ENCODE data around the gene KIF13A. TPM values are rescaled to one million over a fixed set of nuclear protein-coding genes. Genes with fewer than 3 reads are reported as not detected.

Gene KIF13A
- total and polyA plus RNA-seq, 10 donors, result 3.7 to 32.0 (median 19.9) TPM

- Histone ChIP-seq H3K4me1 (peaks cover 0 to 6% (median 0%) of the 10 kb centered on the region in 6 donors), H3K27ac (no peak overlapping the region), H3K36me3 (peaks cover 0 to 92% (median 18%) of the 10 kb centered on the region in 6 donors), H3K27me3 (replicated peaks in 1 of 7) (no peaks in the 10 kb centered on the region), H3K4me3 (no peak overlapping the region), H3K9me3 (peaks cover 0 to 12% (median 10%) of the 10 kb centered on the region in 8 donors)
- intact Hi-C loops (cut with DNase I; ENCODE audit: low total_unique reads), result loop anchor here (5.0 to 10.0 kb wide), 2 partner anchors 221 to 649 kb away; no protein-coding TSS in a partner anchor
- no peak for DNase-seq
- TF ChIP-seq POLR2AphosphoS5 (IDR thresholded peaks at IDR 0.05), result no peak
- no peak for TF ChIP-seq POLR2A (IDR thresholded peaks at IDR 0.05)
- TF ChIP-seq CTCF (IDR thresholded peaks at IDR 0.05 in 8 of 11, conservative IDR thresholded peaks at IDR 0.05 in 3 of 11), result no peak
- 93 to 98% (median 95%) methylated on average over 5 of the region's 5 CpGs for WGBS, 5 donors
Measured at GRCh38 chr6:17803409-17803808, 184.0 kb downstream of the KIF13A start.

DNA sequence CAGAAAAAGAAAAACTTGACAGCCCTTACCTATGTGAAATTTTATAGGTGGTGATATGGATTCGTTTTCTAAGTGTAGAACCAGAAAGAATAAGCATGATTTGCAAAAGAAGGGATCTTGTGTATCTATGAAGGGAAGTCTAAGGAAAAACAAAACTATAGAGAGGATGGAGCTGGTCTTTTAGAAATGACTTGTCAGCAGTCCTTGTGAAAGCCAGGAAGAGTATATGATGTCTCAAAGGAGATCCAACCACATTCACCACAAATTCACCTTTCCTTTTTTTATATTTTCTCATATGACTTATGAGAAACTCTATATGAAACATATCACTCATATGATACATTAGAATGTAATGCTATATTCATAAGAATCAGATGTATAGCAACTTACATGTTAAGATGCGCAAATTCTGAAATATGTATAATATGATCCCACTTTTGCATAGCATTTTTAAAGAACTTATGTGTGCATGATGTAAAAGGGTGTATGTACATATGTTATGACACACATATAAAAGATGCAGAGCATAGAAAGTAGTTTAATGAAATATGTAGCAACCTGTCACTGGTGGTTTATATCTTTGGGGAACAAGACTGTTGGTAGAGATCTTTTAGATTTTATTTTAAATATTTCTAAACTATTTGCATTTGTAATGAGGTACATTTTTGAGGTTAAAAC is 188.8 kb downstream of the KIF13A start:
- Histone ChIP-seq H3K9me3 (no peaks in the 10 kb centered on the region), H3K27ac (no peak overlapping the region), H3K4me3 (no peak overlapping the region), H3K4me1 (no peaks in the 10 kb centered on the region), H3K36me3 (peaks cover 0 to 100% (median 51%) of the 10 kb centered on the region in 6 donors), H3K27me3 (replicated peaks in 1 of 7) (no peaks in the 10 kb centered on the region)
- TF ChIP-seq CTCF (IDR thresholded peaks at IDR 0.05 in 8 of 11, conservative IDR thresholded peaks at IDR 0.05 in 3 of 11) (no peak), POLR2AphosphoS5 (IDR thresholded peaks at IDR 0.05) (no peak), POLR2A (IDR thresholded peaks at IDR 0.05) (no peak)
- no peak for DNase-seq
- intact Hi-C loops (cut with DNase I; ENCODE audit: low total_unique reads), result no loop called here
- 84 to 91% (median 87%) methylated on average over 2 of the region's 2 CpGs for WGBS, 5 donors

DNA sequence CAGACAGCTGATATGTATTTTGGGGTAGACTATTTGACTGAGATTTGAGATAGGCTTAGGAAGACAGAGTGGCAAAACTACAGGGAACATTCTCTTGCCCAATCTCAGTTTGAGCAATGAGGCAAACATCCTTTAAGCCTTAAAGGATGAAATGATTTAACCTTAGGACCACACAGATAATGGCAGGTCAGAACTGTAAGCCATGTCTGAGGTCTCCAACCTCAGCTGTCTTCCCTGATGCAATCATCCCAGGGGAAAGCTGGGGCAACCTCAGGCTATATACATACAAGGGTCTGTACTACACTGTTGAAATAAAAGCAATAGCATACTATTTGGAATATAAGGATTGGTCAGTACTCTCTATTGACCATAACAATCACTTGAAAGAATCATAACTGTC is 196.9 kb downstream of the KIF13A start:
- no peaks in the 10 kb centered on the region for H3K4me1 ChIP-seq
- intact Hi-C loops (cut with DNase I; ENCODE audit: low total_unique reads), result no loop called here
- DNase-seq, result no peak
- no peak for TF ChIP-seq CTCF (IDR thresholded peaks at IDR 0.05 in 8 of 11, conservative IDR thresholded peaks at IDR 0.05 in 3 of 11)
- no peak for TF ChIP-seq POLR2AphosphoS5 (IDR thresholded peaks at IDR 0.05)
- no peak for TF ChIP-seq POLR2A (IDR thresholded peaks at IDR 0.05)
- no peaks in the 10 kb centered on the region for H3K27me3 ChIP-seq (replicated peaks in 1 of 7)
- H3K36me3 ChIP-seq, result peaks cover 0 to 96% (median 27%) of the 10 kb centered on the region in 6 donors
- H3K4me3 ChIP-seq, result no peak overlapping the region
- no peak overlapping the region for H3K27ac ChIP-seq
- H3K9me3 ChIP-seq, result no peaks in the 10 kb centered on the region

DNA sequence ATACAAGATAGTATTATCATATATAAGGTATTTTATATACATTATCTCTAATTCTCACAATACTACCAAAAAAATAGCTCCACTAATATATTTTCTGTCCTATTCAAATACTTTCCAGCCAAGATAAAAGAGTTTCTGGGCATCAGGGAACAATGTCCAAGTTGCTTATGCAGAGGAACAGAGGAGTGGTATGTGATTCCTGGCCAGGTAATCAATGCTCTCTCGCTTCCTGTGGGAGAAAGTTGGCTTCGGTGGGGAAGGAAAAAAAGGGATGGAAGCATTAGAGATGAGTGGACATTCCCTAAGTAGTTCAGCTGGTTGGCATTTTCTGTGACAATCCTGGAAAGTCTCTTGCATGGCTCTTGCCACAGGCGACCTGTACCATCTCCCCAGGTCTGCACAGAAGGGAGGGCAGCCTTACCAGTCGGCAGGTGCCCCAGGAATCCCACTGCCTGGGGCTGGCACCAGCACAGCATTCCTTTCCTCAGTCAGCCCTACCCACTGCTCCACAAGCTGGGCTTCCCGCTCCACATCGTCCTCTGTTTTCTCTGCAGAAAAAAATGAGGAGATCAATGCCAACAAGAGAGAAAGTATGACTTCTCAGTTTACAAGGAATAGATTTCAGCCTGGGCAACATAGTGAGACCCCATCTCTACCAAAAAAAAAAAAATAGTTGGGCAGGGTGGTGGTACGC is 202.2 kb downstream of the KIF13A start:
- 87 to 98% (median 89%) methylated on average over 7 of the region's 7 CpGs for WGBS, 5 donors
- H3K4me1 ChIP-seq, result no peaks in the 10 kb centered on the region
- no peak overlapping the region for H3K4me3 ChIP-seq
- no peaks in the 10 kb centered on the region for H3K9me3 ChIP-seq
- intact Hi-C loops (cut with DNase I; ENCODE audit: low total_unique reads), result no loop called here
- DNase-seq, result no peak
- H3K27me3 ChIP-seq (replicated peaks in 1 of 7), result no peaks in the 10 kb centered on the region
- TF ChIP-seq POLR2A (IDR thresholded peaks at IDR 0.05) (no peak), POLR2AphosphoS5 (IDR thresholded peaks at IDR 0.05) (no peak), CTCF (IDR thresholded peaks at IDR 0.05 in 8 of 11, conservative IDR thresholded peaks at IDR 0.05 in 3 of 11) (no peak)
- H3K27ac ChIP-seq, result no peak overlapping the region
- H3K36me3 ChIP-seq, result peaks cover 0 to 100% (median 40%) of the 10 kb centered on the region in 6 donors

Data from spleen (tissue), 11 donors.